SKM-1 treated with dmso at 0.1 percent for 144 hours (cell line): Measurements from ENCODE around the gene NRP2.

Experiments used
- DNase-seq: peaks from one replicate; lab custom pipeline; 2025; ENCODE audit not compliant: unreplicated experiment; lab: John Stamatoyannopoulos, UW

NRP2 gene

GRCh38 chr2:205752296-205752820, 70.1 kb downstream of the NRP2 start:
- DNase-seq: no peak

- DNase-seq: no peak
Observed at GRCh38 chr2:205752924-205753323, 70.6 kb downstream of the NRP2 start.

- no peak for DNase-seq
Observed at GRCh38 chr2:205754285-205754923, 72.1 kb downstream of the NRP2 start.

- no peak for DNase-seq
Observed at GRCh38 chr2:205754924-205755321, 72.6 kb downstream of the NRP2 start.

GRCh38 chr2:205755923-205756322, 73.6 kb downstream of the NRP2 start:
- DNase-seq: no peak

GRCh38 chr2:205757271-205757670, 75.0 kb downstream of the NRP2 start:
- DNase-seq: no peak

GRCh38 chr2:205758051-205758450, 75.8 kb downstream of the NRP2 start:
- DNase-seq: no peak

- no peak for DNase-seq
Observed at GRCh38 chr2:205758500-205758899, 76.2 kb downstream of the NRP2 start.

GRCh38 chr2:205759257-205759656, 77.0 kb downstream of the NRP2 start:
- no peak for DNase-seq

- DNase-seq: no peak
Observed at GRCh38 chr2:205759732-205760131, 77.4 kb downstream of the NRP2 start.

GRCh38 chr2:205760157-205760556, 77.9 kb downstream of the NRP2 start:
- DNase-seq: no peak

GRCh38 chr2:205761421-205761820, 79.1 kb downstream of the NRP2 start:
- no peak for DNase-seq

- DNase-seq: no peak
Observed at GRCh38 chr2:205762881-205763280, 80.6 kb downstream of the NRP2 start.

GRCh38 chr2:205763708-205764211, 81.5 kb downstream of the NRP2 start:
- DNase-seq: no peak

GRCh38 chr2:205764270-205764746, 82.0 kb downstream of the NRP2 start:
- no peak for DNase-seq

- DNase-seq: no peak
Observed at GRCh38 chr2:205765151-205765550, 82.8 kb downstream of the NRP2 start.

GRCh38 chr2:205766779-205767359, 84.6 kb downstream of the NRP2 start:
- peak; percentile 36 for DNase-seq

- no peak for DNase-seq
Observed at GRCh38 chr2:205767617-205768016, 85.3 kb downstream of the NRP2 start.

- DNase-seq: no peak
Observed at GRCh38 chr2:205768341-205768740, 86.0 kb downstream of the NRP2 start.

GRCh38 chr2:205768815-205769494, 86.7 kb downstream of the NRP2 start:
- DNase-seq: no peak

GRCh38 chr2:205769495-205769850, 87.2 kb downstream of the NRP2 start:
- DNase-seq: no peak

GRCh38 chr2:205769879-205770278, 87.6 kb downstream of the NRP2 start:
- DNase-seq: no peak
